Subcutaneous abdominal adipose tissue (tissue), 5 donors: ENCODE measurements around the gene RAE1.

Source experiments
- H3K27ac ChIP-seq: one replicate; pipeline ENCODE4 v1.7.0; 2013; ENCODE audit warnings: low read depth, mild to moderate bottlenecking, inconsistent platforms, low read length, moderate library complexity
- H3K27me3 ChIP-seq, 5 donors: one replicate each; pipeline ENCODE4 v1.7.0; 2013; ENCODE audit warnings: low read length in 5 of 5, inconsistent platforms in 1 of 5; ENCODE audit not compliant: control insufficient read depth in 5 of 5, insufficient read depth in 4 of 5
- H3K36me3 ChIP-seq, 5 donors: one replicate each; pipeline ENCODE4 v1.7.0; 2013; ENCODE audit warnings: low read length in 5 of 5; ENCODE audit not compliant: control insufficient read depth in 5 of 5, insufficient read depth in 5 of 5
- H3K4me1 ChIP-seq, 5 donors: one replicate each; pipeline ENCODE4 v1.7.0; 2013; ENCODE audit warnings: low read length in 5 of 5, mild to moderate bottlenecking in 3 of 5, moderate library complexity in 1 of 5; ENCODE audit not compliant: control insufficient read depth in 5 of 5, insufficient read depth in 5 of 5
- H3K4me3 ChIP-seq, 5 donors: one replicate each; pipeline ENCODE4 v1.7.0; 2013; ENCODE audit warnings: low read length in 5 of 5, low read depth in 1 of 5
- H3K9ac ChIP-seq, 5 donors: one replicate each; pipeline ENCODE4 v1.7.0; 2013; ENCODE audit warnings: low read length in 5 of 5, mild to moderate bottlenecking in 4 of 5, moderate library complexity in 3 of 5
- H3K9me3 ChIP-seq, 5 donors: one replicate each; pipeline ENCODE4 v1.7.0; 2013; ENCODE audit warnings: low read length in 5 of 5; ENCODE audit not compliant: control insufficient read depth in 5 of 5
- donor health status: healthy.
- donor health status: healthy.
- donor health status: healthy.
- donor health status: healthy.
- donor health status: healthy.

Gene RAE1

DNA sequence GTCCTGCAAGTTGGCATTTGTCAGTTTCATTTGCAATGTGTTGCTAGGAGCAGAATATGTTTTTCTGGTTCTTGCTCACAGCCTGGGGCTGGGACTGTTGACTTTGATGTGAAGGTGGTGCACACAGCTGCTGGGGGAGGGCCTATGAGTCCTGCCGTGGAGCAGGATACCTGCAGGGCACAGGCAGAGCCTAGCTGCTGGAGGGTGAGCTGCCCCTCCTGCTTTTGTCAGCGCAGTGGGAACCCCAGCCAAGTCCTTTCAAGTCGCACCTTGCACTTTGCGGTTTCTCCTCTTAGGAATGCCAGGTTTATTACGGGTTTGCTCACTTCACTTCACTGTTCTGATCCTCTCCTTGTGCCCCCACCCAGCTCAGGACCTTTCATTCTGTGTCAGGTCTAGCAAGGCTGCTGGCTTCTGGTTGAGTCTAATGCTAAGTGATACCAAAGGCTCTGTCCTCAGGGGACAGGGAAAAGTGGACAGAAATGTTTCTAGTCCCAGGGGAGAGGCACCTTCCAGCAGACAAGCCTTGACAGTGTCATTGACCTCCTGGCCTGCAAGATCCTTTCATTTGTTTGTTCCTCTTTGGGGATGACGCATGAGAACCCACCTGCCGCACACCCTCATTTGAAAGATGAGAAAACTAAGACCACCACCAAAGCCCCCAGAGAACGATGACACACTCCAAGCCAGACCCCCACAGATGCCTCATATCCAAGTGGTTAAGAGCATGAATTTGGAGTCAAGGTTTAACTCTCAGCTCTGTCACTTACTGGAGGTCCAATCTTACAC lies 24.2 kb upstream of the RAE1 start:
- Histone ChIP-seq H3K9ac (no peak overlapping the region), H3K4me1 (peaks cover 0 to 10% (median 3%) of the 10 kb centered on the region in 5 donors), H3K9me3 (no peaks in the 10 kb centered on the region), H3K36me3 (no peaks in the 10 kb centered on the region), H3K27me3 (peaks cover 4 to 11% (median 7%) of the 10 kb centered on the region in 5 donors), H3K27ac (no peak overlapping the region), H3K4me3 (no peak overlapping the region)

DNA sequence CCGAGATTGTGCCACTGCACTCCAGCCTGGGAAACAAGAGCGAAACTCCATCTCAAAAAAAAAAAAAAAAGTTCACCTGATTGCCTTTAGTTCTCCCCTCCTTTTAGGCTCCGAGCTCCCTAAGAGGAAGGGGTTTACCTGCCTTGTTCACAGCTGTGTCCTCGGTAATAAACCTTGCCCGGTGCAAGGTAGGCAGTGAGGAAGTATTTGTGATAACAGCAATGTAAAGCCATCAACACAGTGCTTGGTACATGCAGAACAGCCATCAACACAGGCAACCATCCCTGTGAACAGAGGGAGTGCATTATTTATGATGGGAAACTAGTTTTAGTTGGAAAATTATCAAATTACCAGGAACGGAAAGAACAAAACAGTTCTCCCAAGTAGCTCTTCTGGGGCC lies 23.2 kb upstream of the RAE1 start:
- peaks cover 0 to 11% (median 4%) of the 10 kb centered on the region in 5 donors for H3K27me3 ChIP-seq
- no peak overlapping the region for H3K9ac ChIP-seq
- H3K36me3 ChIP-seq: no peaks in the 10 kb centered on the region
- H3K4me3 ChIP-seq: no peak overlapping the region
- H3K9me3 ChIP-seq: no peaks in the 10 kb centered on the region
- peaks cover 0 to 10% (median 3%) of the 10 kb centered on the region in 5 donors for H3K4me1 ChIP-seq
- H3K27ac ChIP-seq: no peak overlapping the region

DNA sequence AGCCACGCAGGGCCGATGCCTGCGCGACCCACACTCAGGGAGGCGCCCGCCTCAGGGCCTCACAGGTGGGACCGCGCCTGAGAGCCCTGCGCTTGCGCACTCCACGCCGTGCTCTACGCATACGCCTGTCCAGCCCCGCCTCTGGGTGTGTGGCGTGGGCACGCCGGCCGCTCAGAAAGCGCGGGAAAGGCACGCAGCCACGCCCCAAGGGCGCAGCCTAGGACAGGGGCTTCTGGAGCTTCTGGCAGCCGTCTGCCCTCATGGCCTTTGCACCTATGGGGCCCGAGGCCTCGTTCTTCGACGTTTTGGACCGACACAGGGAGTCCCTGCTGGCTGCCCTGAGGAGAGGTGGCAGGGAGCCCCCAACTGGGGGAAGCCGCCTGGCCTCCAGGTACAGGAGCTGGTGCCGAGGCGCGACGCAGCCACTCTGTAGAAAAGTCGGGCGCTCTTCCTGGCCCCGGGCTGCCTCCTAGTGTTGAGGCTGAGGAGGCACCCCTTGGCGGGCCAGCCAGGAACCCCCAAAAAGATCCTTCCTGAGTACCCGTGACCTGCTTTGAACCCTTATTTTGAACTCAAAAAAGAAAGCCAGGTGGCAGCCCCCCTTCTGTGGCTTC lies 21.3 kb upstream of the RAE1 start, which contains the start of gene SPO11:
Gene SPO11 (plus strand): TSS at position 196 of the 614 bp plus-strand sequence. CDS start 65 bp downstream, at position 261.
- no peak within 1 kb of the TSS for H3K27ac ChIP-seq
- no peaks in the 10 kb centered on the region for H3K9me3 ChIP-seq
- H3K4me1 ChIP-seq: peaks cover 0 to 10% (median 3%) of the 10 kb centered on the region in 5 donors
- no peak within 1 kb of the TSS for H3K9ac ChIP-seq
- no peak within 1 kb of the TSS for H3K4me3 ChIP-seq
- peaks cover 0 to 6% (median 0%) of the 10 kb centered on the region in 5 donors for H3K27me3 ChIP-seq
- no peaks in the 10 kb centered on the region for H3K36me3 ChIP-seq

DNA sequence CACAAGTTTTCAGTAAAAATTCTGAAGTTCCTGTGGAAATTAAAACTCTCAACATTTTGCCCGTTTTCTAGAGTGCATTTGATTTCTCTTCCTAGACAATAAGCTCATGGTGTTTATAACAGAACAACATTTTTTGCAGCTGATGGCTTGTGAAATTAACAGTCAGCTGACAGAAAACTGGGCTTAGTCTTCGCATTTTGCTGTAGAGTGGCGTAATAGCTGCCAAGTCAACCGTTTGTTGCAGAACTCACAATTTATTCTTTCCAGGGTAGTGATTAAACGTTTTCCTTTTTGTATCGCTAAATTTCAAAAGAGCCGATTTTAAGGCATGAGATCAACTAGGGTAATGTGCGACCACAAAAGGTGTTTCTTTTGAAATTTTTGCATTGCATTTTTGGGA lies 20.1 kb upstream of the RAE1 start:
- H3K4me3 ChIP-seq: no peak overlapping the region
- H3K4me1 ChIP-seq: peaks cover 0 to 10% (median 3%) of the 10 kb centered on the region in 5 donors
- no peak overlapping the region for H3K27ac ChIP-seq

DNA sequence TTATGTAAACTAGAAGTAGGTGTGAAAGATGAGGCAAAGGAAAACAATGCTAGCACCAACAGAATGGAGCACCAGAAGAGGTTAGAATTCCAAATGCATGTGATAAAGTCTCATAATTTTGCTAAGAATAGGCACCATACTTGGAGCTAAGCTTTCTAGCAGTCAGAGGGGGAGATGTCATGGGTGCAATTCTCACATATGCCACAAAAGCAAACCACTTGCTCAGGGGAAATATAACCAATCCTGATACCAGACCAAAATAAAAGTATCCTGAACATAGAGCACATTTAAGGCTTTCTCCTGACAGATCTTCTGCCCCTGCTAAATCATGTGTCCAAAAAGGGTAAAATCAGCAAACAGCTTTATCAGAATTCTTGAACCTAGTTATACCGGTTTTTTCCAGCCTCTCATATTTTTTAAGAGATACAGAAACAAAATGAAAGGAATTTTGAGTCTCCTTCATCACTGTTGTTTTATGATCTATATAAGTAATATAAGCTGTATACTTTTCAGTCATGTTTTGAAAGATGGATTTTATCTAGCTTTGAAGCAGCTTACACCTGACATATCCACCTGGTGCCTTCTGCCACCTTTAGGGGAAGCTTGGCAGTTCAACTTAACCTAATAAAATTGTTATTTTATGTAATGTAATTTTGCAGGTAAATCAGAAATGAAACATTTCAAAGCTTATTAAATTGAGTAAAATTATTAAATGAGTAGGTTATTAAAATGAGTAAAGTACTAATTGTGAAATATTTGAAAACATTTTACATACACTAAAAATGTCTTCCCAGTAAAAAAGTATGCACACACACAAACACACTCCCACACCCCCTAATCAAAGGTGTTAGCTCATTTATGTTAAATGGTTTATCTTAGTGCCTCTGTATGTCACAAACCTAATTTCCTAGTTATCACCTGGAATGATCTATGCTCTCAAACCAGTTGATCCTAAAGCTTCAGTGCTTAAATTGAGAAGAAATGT lies 18.7 kb upstream of the RAE1 start:
- Histone ChIP-seq H3K27me3 (peaks cover 0 to 6% (median 3%) of the 10 kb centered on the region in 5 donors), H3K36me3 (no peaks in the 10 kb centered on the region), H3K9me3 (no peaks in the 10 kb centered on the region), H3K27ac (no peak overlapping the region), H3K9ac (no peak overlapping the region), H3K4me1 (peaks cover 0 to 10% (median 3%) of the 10 kb centered on the region in 5 donors), H3K4me3 (no peak overlapping the region)

More for the DNA sequence above, 20.1 kb upstream of the RAE1 start:
- Histone ChIP-seq H3K36me3 (no peaks in the 10 kb centered on the region), H3K9me3 (no peaks in the 10 kb centered on the region), H3K9ac (no peak overlapping the region), H3K27me3 (peaks cover 0 to 6% (median 0%) of the 10 kb centered on the region in 5 donors)

DNA sequence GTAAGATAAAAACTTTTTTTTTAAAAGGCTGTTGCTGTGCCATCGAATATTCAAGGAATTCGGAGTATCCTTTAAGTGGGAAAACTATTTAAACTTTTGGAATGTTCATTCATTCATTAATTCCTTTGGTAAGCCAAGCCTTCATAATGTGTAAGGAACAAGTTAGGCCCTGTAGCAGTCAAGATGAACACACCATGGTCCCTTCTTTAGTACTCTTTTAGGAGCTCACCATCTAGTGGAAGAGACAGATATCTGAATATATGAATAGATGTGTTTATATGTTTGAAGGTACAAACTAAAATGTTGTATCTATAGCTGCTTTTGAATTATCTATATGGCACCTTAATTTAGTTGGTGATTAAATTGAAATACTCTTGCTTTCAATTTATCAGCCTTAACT lies 15.7 kb upstream of the RAE1 start:
- Histone ChIP-seq H3K36me3 (no peaks in the 10 kb centered on the region), H3K4me3 (no peak overlapping the region), H3K4me1 (peaks cover 0 to 9% (median 3%) of the 10 kb centered on the region in 5 donors), H3K9me3 (no peaks in the 10 kb centered on the region), H3K27ac (no peak overlapping the region), H3K27me3 (peaks cover 0 to 6% (median 4%) of the 10 kb centered on the region in 5 donors), H3K9ac (no peak overlapping the region)

DNA sequence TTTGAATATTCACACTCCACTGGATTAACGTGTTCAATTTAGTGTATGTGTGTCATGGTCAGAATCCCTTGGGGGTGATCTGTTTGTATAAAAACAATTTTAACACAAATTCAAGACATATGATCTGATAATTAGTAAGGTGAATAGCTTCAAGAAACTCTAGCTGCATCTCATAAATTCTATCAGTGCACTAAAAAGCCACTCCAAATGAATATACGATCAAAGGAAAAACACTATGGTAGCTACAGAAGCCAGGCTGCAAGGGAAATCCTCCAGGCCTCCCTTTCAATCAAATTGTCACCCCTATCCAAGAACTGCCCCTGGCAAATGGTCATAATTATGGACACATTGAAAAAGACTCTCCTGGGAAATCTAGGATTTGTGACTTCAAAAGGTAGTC lies 9.4 kb upstream of the RAE1 start:
- Histone ChIP-seq H3K4me3 (no peak overlapping the region), H3K9ac (no peak overlapping the region), H3K4me1 (no peaks in the 10 kb centered on the region), H3K36me3 (no peaks in the 10 kb centered on the region), H3K27me3 (peaks cover 0 to 6% (median 2%) of the 10 kb centered on the region in 5 donors), H3K27ac (no peak overlapping the region), H3K9me3 (no peaks in the 10 kb centered on the region)

DNA sequence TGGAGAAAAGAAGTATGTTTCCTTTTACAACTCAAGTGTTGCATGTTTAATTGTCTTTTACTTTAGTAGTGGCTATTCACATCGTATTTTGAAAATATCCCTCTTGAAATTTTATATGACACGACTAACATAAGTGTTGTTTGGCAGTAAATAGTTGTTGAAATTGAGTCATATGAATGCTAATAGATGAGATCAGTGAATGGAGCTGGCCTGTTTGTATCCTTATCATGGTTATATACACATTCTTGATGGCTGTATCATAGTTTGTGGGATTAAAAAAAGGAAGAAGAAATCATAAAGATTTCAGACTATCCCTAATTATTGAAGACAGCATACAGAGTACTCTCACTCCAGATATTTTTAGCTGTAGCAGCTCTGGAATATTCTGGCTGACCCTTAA lies 8.2 kb upstream of the RAE1 start:
- Histone ChIP-seq H3K9me3 (no peaks in the 10 kb centered on the region), H3K27me3 (peaks cover 0 to 5% (median 2%) of the 10 kb centered on the region in 5 donors), H3K36me3 (no peaks in the 10 kb centered on the region), H3K4me1 (no peaks in the 10 kb centered on the region), H3K27ac (no peak overlapping the region), H3K4me3 (no peak overlapping the region), H3K9ac (no peak overlapping the region)

DNA sequence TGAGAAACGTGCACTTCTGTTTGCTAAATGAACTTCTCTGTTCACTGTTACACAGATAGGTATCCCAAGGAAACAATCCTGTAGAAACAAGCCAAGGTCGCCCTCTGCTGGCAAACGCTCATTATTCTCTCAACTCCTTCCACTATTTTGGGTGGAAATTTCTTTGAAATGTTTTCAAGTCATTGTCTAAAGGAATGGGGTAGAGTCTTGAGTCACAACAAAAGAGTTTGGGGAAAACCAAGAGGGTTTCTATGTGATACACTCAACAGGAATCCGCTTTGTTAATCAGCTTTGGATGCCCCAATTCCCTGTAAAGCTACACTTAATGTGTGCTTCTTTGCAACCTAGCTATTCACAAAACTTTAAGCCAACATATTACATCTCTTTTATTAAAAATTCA lies 4.6 kb upstream of the RAE1 start:
- Histone ChIP-seq H3K4me1 (peaks cover 0 to 3% (median 1%) of the 10 kb centered on the region in 5 donors), H3K4me3 (no peak overlapping the region), H3K9ac (no peak overlapping the region), H3K36me3 (no peaks in the 10 kb centered on the region), H3K27me3 (peaks cover 0 to 2% (median 0%) of the 10 kb centered on the region in 5 donors), H3K9me3 (no peaks in the 10 kb centered on the region), H3K27ac (no peak overlapping the region)
